Measurements from ENCODE around the gene GATC. TPM values are rescaled to one million over a fixed set of nuclear protein-coding genes. Genes with fewer than 3 reads are reported as not detected.

Gene GATC
- total and polyA plus RNA-seq, 2 of the 4 experiments (the other 2 are of a cell fraction), result 8.7 to 16.5 TPM

DNA sequence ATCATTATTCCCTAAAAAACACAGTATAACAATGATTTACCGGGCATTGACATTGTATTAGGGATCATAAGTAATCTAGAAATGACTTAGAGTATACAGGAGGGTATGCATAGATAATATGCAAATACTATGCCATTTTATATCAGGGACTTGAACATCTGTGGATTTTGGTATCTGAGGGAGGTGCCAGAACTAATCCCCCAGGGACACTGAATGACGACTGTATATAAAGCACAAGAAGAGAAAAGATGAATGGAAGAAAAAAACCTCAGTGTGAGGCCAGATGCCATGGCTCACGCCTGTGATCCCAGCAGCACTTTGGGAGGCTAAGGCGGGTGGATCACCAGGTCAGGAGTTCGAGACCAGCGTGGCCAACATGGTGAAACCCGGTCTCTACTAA lies 33.8 kb upstream of the GATC start:
- Histone ChIP-seq H2BK20ac (ENCODE audit: low read depth, low read length) (no peak overlapping the region), H3K27me3 (ENCODE audit: control insufficient read depth, insufficient read depth, low read length) (peaks cover 13% of the 10 kb centered on the region), H3K23ac (ENCODE audit: low read depth, low read length) (no peak overlapping the region), H3K4me2 (ENCODE audit: low read depth, low read length) (no peak overlapping the region), H2AK9ac (replicated peaks; ENCODE audit: low read depth, low read length, poor library complexity) (no peak overlapping the region), H2BK5ac (ENCODE audit: low read depth, low read length, poor library complexity, severe bottlenecking) (no peak overlapping the region), H3K18ac (ENCODE audit: low read depth, low read length) (no peak overlapping the region), H2AK5ac (ENCODE audit: low read depth, low read length) (no peak overlapping the region), H4K5ac (ENCODE audit: low read depth, low read length) (no peak overlapping the region), H3K4ac (ENCODE audit: low read depth, low read length) (no peak overlapping the region), H2BK120ac (ENCODE audit: low read depth, low read length) (no peak overlapping the region), H3K9ac (ENCODE audit: low read depth, low read length) (no peak overlapping the region), H3K9me1 (ENCODE audit: insufficient read depth, low read length) (no peaks in the 10 kb centered on the region), H3K4me3 (ENCODE audit: insufficient read depth, low read depth, low read length) (no peak overlapping the region), H3K27ac (ENCODE audit: insufficient read depth, low read length) (no peak overlapping the region), H3K56ac (ENCODE audit: extremely low read depth, insufficient read depth, low read length) (no peak overlapping the region), H3K9me3 (ENCODE audit: control insufficient read depth, insufficient read depth, low read length) (no peaks in the 10 kb centered on the region), H3K36me3 (ENCODE audit: control insufficient read depth, insufficient read depth, low read length) (no peaks in the 10 kb centered on the region), H4K8ac (ENCODE audit: low read depth in 2 of 2, low read length in 2 of 2) (no peak overlapping the region), H3K79me1 (ENCODE audit: low read depth in 1 of 2, low read length in 2 of 2) (no peaks in the 10 kb centered on the region), H4K91ac (ENCODE audit: insufficient read depth, low read depth, low read length) (no peak overlapping the region), H4K20me1 (ENCODE audit: insufficient read depth, low read length) (no peaks in the 10 kb centered on the region), H2AFZ (replicated peaks; ENCODE audit: low read length, poor library complexity) (no peak overlapping the region), H3K14ac (replicated peaks; ENCODE audit: low read depth, low read length) (no peak overlapping the region), H3K4me1 (ENCODE audit: control insufficient read depth, insufficient read depth, low read length) (no peaks in the 10 kb centered on the region), H2BK15ac (ENCODE audit: low read depth, low read length) (no peak overlapping the region)
- no TSS peak for BruUV-seq (replicated peaks)
- intact Hi-C loops (cut with micrococcal nuclease), result loop anchor here (5.0 kb wide), 1 partner anchor 40 kb away; no protein-coding TSS in a partner anchor
- TF ChIP-seq MAFK (IDR thresholded peaks at IDR 0.05; ENCODE audit: low read depth, low read length) (no peak), MAZ (IDR thresholded peaks at IDR 0.05; ENCODE audit: borderline replicate concordance, low read depth, low read length) (no peak), NFE2L2 (IDR thresholded peaks at IDR 0.05; ENCODE audit: low read depth, low read length) (no peak), ELK1 (IDR thresholded peaks at IDR 0.05; ENCODE audit: borderline replicate concordance, low read depth, low read length) (no peak), FOS (IDR thresholded peaks at IDR 0.05; ENCODE audit: low read depth, low read length) (no peak), SMC3 (IDR thresholded peaks at IDR 0.05; ENCODE audit: low read depth, low read length) (no peak)
- in situ Hi-C loops (cut with MboI; ENCODE audit: low sequenced_read_pairs), result no loop called here
- DNase-seq, result no peak
- 80% methylated on average over 1 of the region's 7 CpGs; no CpG with 5 or more reads in 1 of the 2 experiments for WGBS, 2 experiments (ENCODE audit: extremely low coverage in 2 of 2, insufficient read length in 1 of 2)
- POLR2A ChIA-PET (ENCODE audit: unreplicated experiment), result no interaction called here
- dilution Hi-C loops (cut with HindIII; ENCODE audit: low sequenced_read_pairs, unreplicated experiment), result no loop called here
- ATAC-seq (ENCODE audit: low read depth), result no peak
- CTCF ChIA-PET, result no interaction called here
